ENCODE data around the gene KCTD19.

DNA sequence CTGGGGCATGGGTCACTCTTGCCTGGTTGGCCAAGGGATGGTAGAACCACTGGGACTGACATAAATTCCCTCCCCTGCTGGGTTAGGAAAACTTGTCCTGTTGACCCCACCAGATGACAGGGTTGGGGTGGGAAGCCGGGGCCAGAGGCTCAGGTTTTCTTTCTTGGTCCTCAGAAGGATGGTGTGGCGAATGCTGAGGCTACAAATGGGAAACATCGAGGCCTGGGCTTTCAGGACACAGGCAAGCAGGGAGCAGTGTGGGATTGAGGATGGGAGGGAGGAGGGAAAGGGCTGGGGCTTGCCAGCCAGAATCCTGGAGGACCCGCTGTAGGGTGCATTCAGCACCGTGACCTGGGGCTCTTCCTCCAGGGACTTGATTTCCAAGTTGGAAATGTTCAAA is 61.7 kb downstream of the KCTD19 start:
- TF ChIP-seq, protein P1, sequence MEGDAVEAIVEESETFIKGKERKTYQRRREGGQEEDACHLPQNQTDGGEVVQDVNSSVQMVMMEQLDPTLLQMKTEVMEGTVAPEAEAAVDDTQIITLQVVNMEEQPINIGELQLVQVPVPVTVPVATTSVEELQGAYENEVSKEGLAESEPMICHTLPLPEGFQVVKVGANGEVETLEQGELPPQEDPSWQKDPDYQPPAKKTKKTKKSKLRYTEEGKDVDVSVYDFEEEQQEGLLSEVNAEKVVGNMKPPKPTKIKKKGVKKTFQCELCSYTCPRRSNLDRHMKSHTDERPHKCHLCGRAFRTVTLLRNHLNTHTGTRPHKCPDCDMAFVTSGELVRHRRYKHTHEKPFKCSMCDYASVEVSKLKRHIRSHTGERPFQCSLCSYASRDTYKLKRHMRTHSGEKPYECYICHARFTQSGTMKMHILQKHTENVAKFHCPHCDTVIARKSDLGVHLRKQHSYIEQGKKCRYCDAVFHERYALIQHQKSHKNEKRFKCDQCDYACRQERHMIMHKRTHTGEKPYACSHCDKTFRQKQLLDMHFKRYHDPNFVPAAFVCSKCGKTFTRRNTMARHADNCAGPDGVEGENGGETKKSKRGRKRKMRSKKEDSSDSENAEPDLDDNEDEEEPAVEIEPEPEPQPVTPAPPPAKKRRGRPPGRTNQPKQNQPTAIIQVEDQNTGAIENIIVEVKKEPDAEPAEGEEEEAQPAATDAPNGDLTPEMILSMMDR (IDR thresholded peaks at IDR 0.05) = no peak
- TF ChIP-seq POLR2AphosphoS5 (IDR thresholded peaks at IDR 0.05; ENCODE audit: insufficient read depth in 1 of 2, low read depth in 1 of 2) = no peak

Data from vagina (tissue), 2 donors.